ENCODE data around the gene GPX1. TPM values are rescaled to one million over a fixed set of nuclear protein-coding genes. Genes with fewer than 3 reads are reported as not detected.

The GPX1 gene
- total and polyA plus RNA-seq, 2 of the 8 experiments (the other 6 are each of a cell fraction or from before 2014, with no cell fraction given): 250 to 757 TPM

- no peak overlapping the region for H4K5ac ChIP-seq (ENCODE audit: insufficient read length, low read depth, low read length)
These were observed 45.7 kb upstream of the GPX1 start for GRCh38 chr3:49403891-49404290.

More at GRCh38 chr3:49403891-49404290, 45.7 kb upstream of the GPX1 start:
- no peak overlapping the region for H3K27ac ChIP-seq (ENCODE audit: low read depth, low read length)
- no peak overlapping the region for H2BK15ac ChIP-seq (ENCODE audit: low read length)
- DNase-seq (ENCODE audit: low read depth in 1 of 2, low spot score in 2 of 2) (no peak), FAIRE-seq (no peak)
- no peak overlapping the region for H3K23ac ChIP-seq (ENCODE audit: insufficient read length)
- H4K91ac ChIP-seq (replicated peaks; ENCODE audit: insufficient read length, low read length): no peak overlapping the region
- 96% methylated on average over 5 of the region's 5 CpGs; no CpG with 5 or more reads in 1 of the 2 experiments for WGBS, 2 experiments (ENCODE audit: extremely low coverage in 1 of 2, insufficient coverage in 1 of 2, insufficient read length in 1 of 2, insufficient replicate concordance in 2 of 2, low coverage in 1 of 2, low lambda C conversion rate in 2 of 2, missing lambda C conversion rate in 1 of 2)
- H3K4me3 ChIP-seq (ENCODE audit: extremely low read depth in 1 of 4, insufficient read depth in 2 of 4, low read depth in 3 of 4, low read length in 4 of 4): no peak overlapping the region
- peaks cover 7% of the 10 kb centered on the region for H3K79me1 ChIP-seq (ENCODE audit: low read depth, low read length)
- H2BK120ac ChIP-seq (replicated peaks; ENCODE audit: low read depth, low read length): no peak overlapping the region
- H3K4me2 ChIP-seq (ENCODE audit: insufficient read depth in 1 of 2, low read depth in 2 of 2, low read length in 2 of 2): no peak overlapping the region
- no peak overlapping the region for H3K18ac ChIP-seq (ENCODE audit: extremely low read depth, low read length)
- H4K20me1 ChIP-seq (replicated peaks in 1 of 2; ENCODE audit: control insufficient read depth in 1 of 2, insufficient read depth in 2 of 2, low read length in 2 of 2): peaks cover 19 to 20% of the 10 kb centered on the region in 2 experiments
- H2BK5ac ChIP-seq (ENCODE audit: low read depth, low read length): no peak overlapping the region
- no peak overlapping the region for H4K8ac ChIP-seq (ENCODE audit: extremely low read depth, insufficient read depth, low read length)
- no peaks in the 10 kb centered on the region for H3K27me3 ChIP-seq (replicated peaks in 1 of 4; ENCODE audit: control insufficient read depth in 3 of 4, extremely low read depth in 1 of 4, insufficient read depth in 3 of 4, low read length in 3 of 4)
- no peak overlapping the region for H3K9ac ChIP-seq (replicated peaks in 1 of 4; ENCODE audit: extremely low read depth in 1 of 4, low read depth in 3 of 4, low read length in 3 of 4)
- no peaks in the 10 kb centered on the region for H3K9me3 ChIP-seq (ENCODE audit: insufficient read depth in 2 of 2, low read depth in 1 of 2, low read length in 1 of 2)
- no peak overlapping the region for H2AK5ac ChIP-seq (ENCODE audit: low read depth, low read length)
- no peaks in the 10 kb centered on the region for H3K23me2 ChIP-seq (ENCODE audit: low read depth, low read length)
- ChIA-PET CTCF (ENCODE audit: partially characterized antibody) (interaction anchor here (0.6 to 0.7 kb wide), 5 partner anchors 8 to 334 kb away, joined by 3 to 4 read pairs (median 4); no protein-coding TSS in a partner anchor), POLR2A (ENCODE audit: partially characterized antibody) (interaction anchor here (0.6 to 3.3 kb wide), 4 partner anchors 8 to 291 kb away, joined by 3 to 16 read pairs (median 4); partner anchors contain the start of genes DAG1, RHOA and TCTA)
- H3K56ac ChIP-seq (replicated peaks; ENCODE audit: insufficient read length, low read depth, low read length): no peak overlapping the region
- no peaks in the 10 kb centered on the region; a peak in 1 of 8 replicates for H3K36me3 ChIP-seq (ENCODE audit: control insufficient read depth in 2 of 4, insufficient read depth in 4 of 4, low read length in 3 of 4)
- H2BK20ac ChIP-seq (ENCODE audit: low read length): no peak overlapping the region
- TF ChIP-seq KDM1A (IDR thresholded peaks at IDR 0.05; ENCODE audit: borderline replicate concordance, low read length): no peak
- H2AFZ ChIP-seq (ENCODE audit: low read length): no peak overlapping the region
- no peak overlapping the region for H2BK12ac ChIP-seq (ENCODE audit: low read depth, low read length)
- peaks cover 36 to 96% of the 10 kb centered on the region in 2 experiments for H3K79me2 ChIP-seq (ENCODE audit: control insufficient read depth in 1 of 2, insufficient read depth in 2 of 2, low read length in 2 of 2)
- no peaks in the 10 kb centered on the region for H3K4me1 ChIP-seq (replicated peaks in 1 of 4; ENCODE audit: control insufficient read depth in 3 of 4, insufficient read depth in 4 of 4, low read length in 3 of 4)
- no peak overlapping the region for H3K14ac ChIP-seq (ENCODE audit: insufficient read length)
- no peak overlapping the region for H3K4ac ChIP-seq (replicated peaks; ENCODE audit: insufficient read length, low read depth, low read length)
